Keratinocyte (primary cell): Measurements from ENCODE around the gene SLC17A9. TPM values are rescaled to one million over a fixed set of nuclear protein-coding genes. Genes with fewer than 3 reads are reported as not detected.

Experiments used
- DNase-seq: peaks from one replicate; pipeline ENCODE4 v3.0.0-alpha.2; 2011; ENCODE audit warnings: low read depth, missing footprints, low spot score
- FAIRE-seq: peaks from 2 replicates; lab custom pipeline; 2011; peaks lifted over from hg19 to GRCh38; lab: Jason Lieb, UNC
- H2AFZ ChIP-seq: 2 replicates; pipeline ENCODE4 v1.6.0; 2012; ENCODE audit warnings: low read length, control low read depth, inconsistent platforms; ENCODE audit not compliant: control insufficient read depth
- H3K27ac ChIP-seq: 2 replicates; pipeline ENCODE4 v1.5.1; 2011; ENCODE audit warnings: low read length; ENCODE audit not compliant: control insufficient read depth, insufficient read depth
- H3K27me3 ChIP-seq: 3 replicates; pipeline ENCODE4 v1.6.0; 2011; ENCODE audit warnings: low read length; ENCODE audit not compliant: control insufficient read depth, insufficient read depth; ENCODE audit errors: extremely low read depth
- H3K36me3 ChIP-seq, 2 experiments: 2 replicates in 1 of 2; 3 replicates in 1 of 2; pipeline ENCODE4 v1.5.1; 2011; ENCODE audit warnings: low read length in 2 of 2, mild to moderate bottlenecking in 1 of 2; ENCODE audit not compliant: control insufficient read depth in 2 of 2, insufficient read depth in 2 of 2; ENCODE audit errors: extremely low read depth in 1 of 2
- H3K4me1 ChIP-seq: 3 replicates; pipeline ENCODE4 v1.5.1; 2011; ENCODE audit warnings: low read length; ENCODE audit not compliant: control insufficient read depth, insufficient read depth; ENCODE audit errors: extremely low read depth
- H3K4me2 ChIP-seq: 3 replicates; pipeline ENCODE4 v1.6.0; 2011; ENCODE audit warnings: low read depth, low read length; ENCODE audit not compliant: control insufficient read depth, insufficient read depth; ENCODE audit errors: extremely low read depth
- H3K4me3 ChIP-seq, 3 experiments: fragments of 200-600 bp in 1 of 3; sonication (generic) in 1 of 3; 2 replicates in 2 of 3; 3 replicates in 1 of 3; pipeline ENCODE4 v1.5.1; 2011 to 2016; ENCODE audit warnings: low read length in 3 of 3, mild to moderate bottlenecking in 3 of 3, control low read depth in 2 of 3, inconsistent platforms in 1 of 3, low read depth in 1 of 3, mixed read lengths in 1 of 3, mixed run types in 1 of 3, moderate library complexity in 1 of 3; ENCODE audit not compliant: control insufficient read depth in 2 of 3, insufficient read depth in 2 of 3; ENCODE audit errors: extremely low read depth in 1 of 3
- H3K79me2 ChIP-seq: 2 replicates; pipeline ENCODE4 v1.6.0; 2012; ENCODE audit warnings: low read length; ENCODE audit not compliant: control insufficient read depth, insufficient read depth
- H3K9ac ChIP-seq: 3 replicates; pipeline ENCODE4 v1.6.0; 2011; ENCODE audit warnings: low read length; ENCODE audit not compliant: control insufficient read depth, insufficient read depth; ENCODE audit errors: extremely low read depth
- H3K9me1 ChIP-seq: 3 replicates; pipeline ENCODE4 v1.6.0; 2011; ENCODE audit warnings: low read length; ENCODE audit not compliant: control insufficient read depth, insufficient read depth; ENCODE audit errors: extremely low read depth
- H3K9me3 ChIP-seq: 2 replicates; pipeline ENCODE4 v1.5.1; 2012; ENCODE audit warnings: low read depth, low read length; ENCODE audit not compliant: control insufficient read depth
- H4K20me1 ChIP-seq: 3 replicates; pipeline ENCODE4 v1.6.0; 2011; ENCODE audit warnings: low read length; ENCODE audit not compliant: control insufficient read depth, insufficient read depth; ENCODE audit errors: extremely low read depth
- EZH2 ChIP-seq: IDR thresholded peaks from one replicate; pipeline ENCODE4 v1.6.1; 2012; ENCODE audit warnings: inconsistent platforms, mild to moderate bottlenecking, low read length, moderate library complexity
- dilution Hi-C: fragments of 300-500 bp; cut with MboI; formaldehyde crosslinking; loops from one replicate; pipeline ENCODE4 v1.7.0; 2020; ENCODE audit warnings: low sequenced_read_pairs; ENCODE audit not compliant: extremely low pct_ligation_motif_present
- polyA plus RNA-seq, 5 experiments: library from polyadenylated mRNA; depleted of rRNA in 3 of 5; stranded (reverse) in 3 of 5; stranded (forward) in 1 of 5; unstranded in 1 of 5; fragments of >200 nt; gene quantifications; 1 replicate in 1 of 5; 2 replicates in 3 of 5; 3 replicates in 1 of 5; pipeline versions ENCODE4 v1.2.1 to v1.2.3, GENCODE V29; 2011 to 2012; ENCODE audit warnings: missing spikeins in 2 of 5, low read depth in 1 of 5, low replicate concordance in 1 of 5
- TF ChIP-seq, protein P1 (sequence below), 3 experiments: IDR thresholded peaks in 1 of 3; conservative IDR thresholded peaks in 1 of 3; optimal IDR thresholded peaks in 1 of 3; 2 replicates in 2 of 3; 3 replicates in 1 of 3; pipeline versions ENCODE3 to v1.5.1; 2011; ENCODE audit warnings: low read length in 3 of 3, mild to moderate bottlenecking in 3 of 3, moderate library complexity in 2 of 3, control low read depth in 1 of 3, inconsistent platforms in 1 of 3; ENCODE audit not compliant: insufficient read depth in 2 of 3; ENCODE audit errors: extremely low read depth in 1 of 3

Gene SLC17A9
- polyA plus RNA-seq, 1 donor (not counting 4 experiments of a cell fraction or from before 2014, with no cell fraction given), result not detected

DNA sequence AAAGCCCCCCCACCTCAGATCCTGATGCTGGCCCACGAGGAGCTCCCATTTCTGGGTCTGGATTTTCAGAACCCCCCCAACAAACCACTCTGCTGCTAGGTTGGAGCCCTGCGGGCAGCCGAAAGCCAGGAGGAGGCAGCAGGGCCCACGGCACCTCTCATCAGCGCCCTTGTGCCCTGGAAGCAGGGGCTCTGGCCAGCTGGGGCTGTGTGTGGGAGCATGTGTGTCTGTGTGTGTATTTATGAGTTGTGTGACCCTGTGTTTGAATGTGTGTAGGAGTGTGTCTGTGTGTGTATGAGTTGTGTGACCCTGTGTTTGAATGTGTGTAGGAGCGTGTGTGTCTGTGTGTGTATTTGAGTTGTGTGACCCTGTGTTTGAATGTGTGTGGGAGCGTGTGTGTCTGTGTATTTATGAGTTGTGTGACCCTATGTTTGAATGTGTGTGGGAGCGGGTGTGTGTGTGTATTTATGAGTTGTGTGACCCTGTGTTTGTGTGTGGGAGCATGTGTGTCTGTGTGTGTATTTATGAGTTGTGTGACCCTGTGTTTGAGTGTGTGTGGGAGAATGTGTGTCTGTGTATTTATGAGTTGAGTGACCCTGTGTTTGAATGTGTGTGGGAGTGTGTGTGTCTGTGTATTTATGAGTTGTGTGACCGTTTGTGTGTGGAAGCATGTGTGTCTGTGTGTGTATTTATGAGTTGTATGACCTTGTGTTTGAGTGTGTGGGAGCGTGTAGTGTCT is 18.9 kb downstream of the SLC17A9 start:
- Histone ChIP-seq H3K4me1 (peaks cover 5% of the 10 kb centered on the region), H3K4me2 (no peak overlapping the region), H3K9me1 (no peaks in the 10 kb centered on the region), H3K9me3 (no peaks in the 10 kb centered on the region), H3K4me3 (no peak overlapping the region), H4K20me1 (peaks cover 3% of the 10 kb centered on the region), H3K9ac (no peak overlapping the region), H2AFZ (no peak overlapping the region), H3K36me3 (no peaks in the 10 kb centered on the region), H3K27me3 (peaks cover 60% of the 10 kb centered on the region), H3K79me2 (no peaks in the 10 kb centered on the region), H3K27ac (no peak overlapping the region)
- TF ChIP-seq EZH2, result no peak
- TF ChIP-seq, protein P1, sequence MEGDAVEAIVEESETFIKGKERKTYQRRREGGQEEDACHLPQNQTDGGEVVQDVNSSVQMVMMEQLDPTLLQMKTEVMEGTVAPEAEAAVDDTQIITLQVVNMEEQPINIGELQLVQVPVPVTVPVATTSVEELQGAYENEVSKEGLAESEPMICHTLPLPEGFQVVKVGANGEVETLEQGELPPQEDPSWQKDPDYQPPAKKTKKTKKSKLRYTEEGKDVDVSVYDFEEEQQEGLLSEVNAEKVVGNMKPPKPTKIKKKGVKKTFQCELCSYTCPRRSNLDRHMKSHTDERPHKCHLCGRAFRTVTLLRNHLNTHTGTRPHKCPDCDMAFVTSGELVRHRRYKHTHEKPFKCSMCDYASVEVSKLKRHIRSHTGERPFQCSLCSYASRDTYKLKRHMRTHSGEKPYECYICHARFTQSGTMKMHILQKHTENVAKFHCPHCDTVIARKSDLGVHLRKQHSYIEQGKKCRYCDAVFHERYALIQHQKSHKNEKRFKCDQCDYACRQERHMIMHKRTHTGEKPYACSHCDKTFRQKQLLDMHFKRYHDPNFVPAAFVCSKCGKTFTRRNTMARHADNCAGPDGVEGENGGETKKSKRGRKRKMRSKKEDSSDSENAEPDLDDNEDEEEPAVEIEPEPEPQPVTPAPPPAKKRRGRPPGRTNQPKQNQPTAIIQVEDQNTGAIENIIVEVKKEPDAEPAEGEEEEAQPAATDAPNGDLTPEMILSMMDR (optimal IDR thresholded peaks at IDR 0.05 in 1 of 3, IDR thresholded peaks at IDR 0.05 in 1 of 3, conservative IDR thresholded peaks at IDR 0.05 in 1 of 3; ENCODE audit: extremely low read depth in 1 of 3, insufficient read depth in 2 of 3, low read length in 3 of 3), result no peak
- FAIRE-seq (no peak), DNase-seq (no peak)
- dilution Hi-C loops, result no loop called here

- no peak for TF ChIP-seq EZH2
- TF ChIP-seq, protein P1 (optimal IDR thresholded peaks at IDR 0.05 in 1 of 3, IDR thresholded peaks at IDR 0.05 in 1 of 3, conservative IDR thresholded peaks at IDR 0.05 in 1 of 3; ENCODE audit: extremely low read depth in 1 of 3, insufficient read depth in 2 of 3, low read length in 3 of 3), result peak; percentile 76 to 98 (median 94)
- dilution Hi-C loops, result no loop called here
- peak; percentile 19 for DNase-seq
- peaks cover 64% of the 10 kb centered on the region for H3K27me3 ChIP-seq
- no peak overlapping the region for H3K4me3 ChIP-seq
- H3K79me2 ChIP-seq, result no peaks in the 10 kb centered on the region
- H3K9me1 ChIP-seq, result no peaks in the 10 kb centered on the region
- no peak overlapping the region for H3K4me2 ChIP-seq
- FAIRE-seq, result peak; percentile 17
- no peaks in the 10 kb centered on the region for H3K9me3 ChIP-seq
- H3K9ac ChIP-seq, result no peak overlapping the region
- H4K20me1 ChIP-seq, result peaks cover 3% of the 10 kb centered on the region
- H2AFZ ChIP-seq, result peak overlapping the region; percentile 53
- no peaks in the 10 kb centered on the region for H3K36me3 ChIP-seq
- peaks cover 5% of the 10 kb centered on the region for H3K4me1 ChIP-seq
- H3K27ac ChIP-seq, result no peak overlapping the region
These were observed 19.7 kb downstream of the SLC17A9 start for GRCh38 chr20:62971950-62972844.
